IPS-20b (cell line): Measurements from ENCODE around the gene ACBD7.

Source experiments
- H3K27ac ChIP-seq: one replicate; pipeline ENCODE4 v1.5.1; 2013; ENCODE audit warnings: low read length
- H3K27me3 ChIP-seq: 2 replicates; pipeline ENCODE4 v1.6.1; 2013; ENCODE audit warnings: mild to moderate bottlenecking, low read length, inconsistent platforms; ENCODE audit not compliant: insufficient read depth
- H3K36me3 ChIP-seq: 2 replicates; pipeline ENCODE4 v1.6.1; 2013; ENCODE audit warnings: low read depth, mild to moderate bottlenecking, inconsistent platforms, low read length, moderate library complexity; ENCODE audit not compliant: insufficient read depth
- H3K4me1 ChIP-seq: 2 replicates; pipeline ENCODE4 v1.6.1; 2013; ENCODE audit warnings: mild to moderate bottlenecking, control low read depth, inconsistent platforms, low read length, moderate library complexity; ENCODE audit not compliant: insufficient read depth
- H3K4me3 ChIP-seq: 2 replicates; pipeline ENCODE4 v1.5.1; 2013; ENCODE audit warnings: mild to moderate bottlenecking, low read length, inconsistent platforms
- H3K9ac ChIP-seq: 2 replicates; pipeline ENCODE4 v1.6.1; 2013; ENCODE audit warnings: low read depth, mild to moderate bottlenecking, inconsistent platforms, low read length, moderate library complexity
- H3K9me3 ChIP-seq: 2 replicates; pipeline ENCODE4 v1.6.1; 2013; ENCODE audit warnings: mild to moderate bottlenecking, low read depth, low read length, inconsistent platforms; ENCODE audit not compliant: insufficient read depth

The ACBD7 gene

GRCh38 chr10:15084502-15084922 is 4.1 kb downstream of the ACBD7 start:
- Histone ChIP-seq H3K36me3 (no peaks in the 10 kb centered on the region), H3K27me3 (no peaks in the 10 kb centered on the region), H3K27ac (no peak overlapping the region), H3K4me1 (peaks cover 11% of the 10 kb centered on the region; the same call in 1 of the 2 replicates), H3K9me3 (no peaks in the 10 kb centered on the region), H3K4me3 (peak overlapping the region; percentile 59), H3K9ac (peak overlapping the region; percentile 68; the same call in 1 of the 2 replicates)

GRCh38 chr10:15083674-15084501 is 4.7 kb downstream of the ACBD7 start:
- Histone ChIP-seq H3K27me3 (no peaks in the 10 kb centered on the region), H3K9me3 (no peaks in the 10 kb centered on the region), H3K4me1 (peaks cover 11% of the 10 kb centered on the region; the same call in 1 of the 2 replicates), H3K36me3 (no peaks in the 10 kb centered on the region), H3K27ac (no peak overlapping the region), H3K9ac (peak overlapping the region; percentile 68; the same call in 1 of the 2 replicates), H3K4me3 (peak overlapping the region; percentile 59)

GRCh38 chr10:15075421-15075820 is 13.2 kb downstream of the ACBD7 start:
- H3K4me3 ChIP-seq, result no peak overlapping the region
- H3K9me3 ChIP-seq, result peaks cover 17% of the 10 kb centered on the region; the same call in 1 of the 2 replicates
- H3K4me1 ChIP-seq, result no peaks in the 10 kb centered on the region
- H3K36me3 ChIP-seq, result peaks cover 7% of the 10 kb centered on the region; the same call in 1 of the 2 replicates
- no peak overlapping the region for H3K9ac ChIP-seq
- no peaks in the 10 kb centered on the region for H3K27me3 ChIP-seq
- no peak overlapping the region for H3K27ac ChIP-seq

- peaks cover 7% of the 10 kb centered on the region; the same call in 1 of the 2 replicates for H3K36me3 ChIP-seq
- H3K9ac ChIP-seq, result no peak overlapping the region
- peaks cover 17% of the 10 kb centered on the region; the same call in 1 of the 2 replicates for H3K9me3 ChIP-seq
- H3K27me3 ChIP-seq, result no peaks in the 10 kb centered on the region
- no peak overlapping the region for H3K27ac ChIP-seq
- H3K4me1 ChIP-seq, result no peaks in the 10 kb centered on the region
- no peak overlapping the region for H3K4me3 ChIP-seq
Observed at GRCh38 chr10:15072358-15072757, 16.2 kb downstream of the ACBD7 start.

- H3K27ac ChIP-seq, result no peak overlapping the region
- no peak overlapping the region for H3K9ac ChIP-seq
- peaks cover 7% of the 10 kb centered on the region; the same call in 1 of the 2 replicates for H3K36me3 ChIP-seq
- no peaks in the 10 kb centered on the region for H3K4me1 ChIP-seq
- H3K27me3 ChIP-seq, result no peaks in the 10 kb centered on the region
- peaks cover 17% of the 10 kb centered on the region; the same call in 1 of the 2 replicates for H3K9me3 ChIP-seq
- no peak overlapping the region for H3K4me3 ChIP-seq
Observed at GRCh38 chr10:15069230-15069629, 19.3 kb downstream of the ACBD7 start.

- Histone ChIP-seq H3K9ac (no peak overlapping the region), H3K9me3 (peaks cover 17% of the 10 kb centered on the region; the same call in 1 of the 2 replicates), H3K4me3 (no peak overlapping the region), H3K27ac (no peak overlapping the region), H3K27me3 (no peaks in the 10 kb centered on the region), H3K36me3 (peaks cover 7% of the 10 kb centered on the region; the same call in 1 of the 2 replicates), H3K4me1 (no peaks in the 10 kb centered on the region)
Observed at GRCh38 chr10:15068802-15069201, 19.8 kb downstream of the ACBD7 start.

- Histone ChIP-seq H3K4me3 (no peak overlapping the region), H3K4me1 (no peaks in the 10 kb centered on the region), H3K27me3 (no peaks in the 10 kb centered on the region), H3K27ac (no peak overlapping the region), H3K9me3 (peaks cover 9% of the 10 kb centered on the region; the same call in 1 of the 2 replicates), H3K36me3 (no peaks in the 10 kb centered on the region), H3K9ac (no peak overlapping the region)
Observed at GRCh38 chr10:15067154-15067553, 21.4 kb downstream of the ACBD7 start.

GRCh38 chr10:15060638-15061037 is 27.9 kb downstream of the ACBD7 start:
- Histone ChIP-seq H3K27me3 (no peaks in the 10 kb centered on the region), H3K9ac (no peak overlapping the region), H3K4me3 (no peak overlapping the region), H3K36me3 (no peaks in the 10 kb centered on the region), H3K4me1 (no peaks in the 10 kb centered on the region), H3K27ac (no peak overlapping the region), H3K9me3 (no peaks in the 10 kb centered on the region; the same call in 1 of the 2 replicates)

GRCh38 chr10:15059914-15060313 is 28.7 kb downstream of the ACBD7 start:
- H3K9ac ChIP-seq, result no peak overlapping the region
- no peaks in the 10 kb centered on the region; the same call in 1 of the 2 replicates for H3K9me3 ChIP-seq
- no peaks in the 10 kb centered on the region for H3K27me3 ChIP-seq
- H3K27ac ChIP-seq, result no peak overlapping the region
- no peaks in the 10 kb centered on the region for H3K36me3 ChIP-seq
- H3K4me3 ChIP-seq, result no peak overlapping the region
- no peaks in the 10 kb centered on the region for H3K4me1 ChIP-seq

GRCh38 chr10:15058689-15059088 is 29.9 kb downstream of the ACBD7 start:
- Histone ChIP-seq H3K27ac (no peak overlapping the region), H3K4me3 (no peak overlapping the region), H3K9me3 (no peaks in the 10 kb centered on the region; the same call in 1 of the 2 replicates), H3K27me3 (no peaks in the 10 kb centered on the region), H3K4me1 (no peaks in the 10 kb centered on the region), H3K9ac (no peak overlapping the region), H3K36me3 (no peaks in the 10 kb centered on the region)

- no peaks in the 10 kb centered on the region for H3K9me3 ChIP-seq
- H3K36me3 ChIP-seq, result no peaks in the 10 kb centered on the region
- H3K9ac ChIP-seq, result no peak overlapping the region
- no peaks in the 10 kb centered on the region for H3K27me3 ChIP-seq
- H3K27ac ChIP-seq, result no peak overlapping the region
- no peak overlapping the region for H3K4me3 ChIP-seq
- H3K4me1 ChIP-seq, result no peaks in the 10 kb centered on the region
Observed at GRCh38 chr10:15053061-15053460, 35.5 kb downstream of the ACBD7 start.

GRCh38 chr10:15052121-15052520 is 36.5 kb downstream of the ACBD7 start:
- Histone ChIP-seq H3K27me3 (no peaks in the 10 kb centered on the region), H3K36me3 (no peaks in the 10 kb centered on the region), H3K27ac (no peak overlapping the region), H3K4me3 (no peak overlapping the region), H3K9ac (no peak overlapping the region), H3K4me1 (no peaks in the 10 kb centered on the region), H3K9me3 (no peaks in the 10 kb centered on the region)
